ENCODE data around the gene PEAK1. TPM values are rescaled to one million over a fixed set of nuclear protein-coding genes. Genes with fewer than 3 reads are reported as not detected.

PEAK1 gene
- total RNA-seq, 4 donors from 2014 or later, result 31.0 to 49.3 (median 35.0) TPM

GRCh38 chr15:77239882-77240608 is 179.9 kb downstream of the PEAK1 start:
- intact Hi-C loops (cut with DNase I), result no loop called here
- WGBS, 2 donors, result 84 to 95% methylated on average over 2 of the region's 2 CpGs
- Histone ChIP-seq H3K4me1 (no peaks in the 10 kb centered on the region), H3K27me3 (no peaks in the 10 kb centered on the region), H3K4me3 (replicated peaks in 1 of 3) (no peak overlapping the region), H3K36me3 (no peaks in the 10 kb centered on the region), H3K9me3 (no peaks in the 10 kb centered on the region), H3K27ac (no peak overlapping the region)
- no peak for DNase-seq
- TF ChIP-seq, protein P1, sequence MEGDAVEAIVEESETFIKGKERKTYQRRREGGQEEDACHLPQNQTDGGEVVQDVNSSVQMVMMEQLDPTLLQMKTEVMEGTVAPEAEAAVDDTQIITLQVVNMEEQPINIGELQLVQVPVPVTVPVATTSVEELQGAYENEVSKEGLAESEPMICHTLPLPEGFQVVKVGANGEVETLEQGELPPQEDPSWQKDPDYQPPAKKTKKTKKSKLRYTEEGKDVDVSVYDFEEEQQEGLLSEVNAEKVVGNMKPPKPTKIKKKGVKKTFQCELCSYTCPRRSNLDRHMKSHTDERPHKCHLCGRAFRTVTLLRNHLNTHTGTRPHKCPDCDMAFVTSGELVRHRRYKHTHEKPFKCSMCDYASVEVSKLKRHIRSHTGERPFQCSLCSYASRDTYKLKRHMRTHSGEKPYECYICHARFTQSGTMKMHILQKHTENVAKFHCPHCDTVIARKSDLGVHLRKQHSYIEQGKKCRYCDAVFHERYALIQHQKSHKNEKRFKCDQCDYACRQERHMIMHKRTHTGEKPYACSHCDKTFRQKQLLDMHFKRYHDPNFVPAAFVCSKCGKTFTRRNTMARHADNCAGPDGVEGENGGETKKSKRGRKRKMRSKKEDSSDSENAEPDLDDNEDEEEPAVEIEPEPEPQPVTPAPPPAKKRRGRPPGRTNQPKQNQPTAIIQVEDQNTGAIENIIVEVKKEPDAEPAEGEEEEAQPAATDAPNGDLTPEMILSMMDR (IDR thresholded peaks at IDR 0.05), result no peak
- TF ChIP-seq POLR2A (IDR thresholded peaks at IDR 0.05), result no peak

DNA sequence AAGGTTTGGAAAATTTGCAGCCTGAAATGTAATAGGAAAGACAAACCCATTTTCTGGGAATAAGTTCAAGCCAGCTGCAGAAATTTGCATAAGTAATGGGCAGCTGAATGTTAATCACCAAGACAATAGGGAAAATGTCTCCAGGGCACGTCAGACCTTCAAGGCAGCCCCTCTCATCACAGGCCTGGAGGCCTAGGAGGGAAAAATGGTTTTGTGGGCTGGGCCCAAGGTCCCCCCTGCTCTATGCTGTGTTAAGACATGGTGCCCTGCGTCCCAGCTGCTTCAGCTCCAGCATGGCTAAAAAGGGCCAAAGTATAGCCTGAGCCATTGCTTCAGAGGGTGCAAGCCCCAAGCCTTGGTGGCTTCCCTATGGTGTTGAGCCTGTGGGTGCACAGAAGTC is 184.3 kb downstream of the PEAK1 start:
- H3K4me1 ChIP-seq, result no peaks in the 10 kb centered on the region
- H3K27me3 ChIP-seq, result no peaks in the 10 kb centered on the region
- TF ChIP-seq, protein P1 (IDR thresholded peaks at IDR 0.05), result no peak
- TF ChIP-seq POLR2A (IDR thresholded peaks at IDR 0.05), result no peak
- 93 to 96% methylated on average over 2 of the region's 2 CpGs for WGBS, 2 donors
- no peaks in the 10 kb centered on the region for H3K36me3 ChIP-seq
- intact Hi-C loops (cut with DNase I), result no loop called here
- no peak overlapping the region for H3K27ac ChIP-seq
- H3K9me3 ChIP-seq, result no peaks in the 10 kb centered on the region
- H3K4me3 ChIP-seq (replicated peaks in 1 of 3), result no peak overlapping the region
- DNase-seq, result no peak

- Histone ChIP-seq H3K27me3 (no peaks in the 10 kb centered on the region), H3K4me3 (replicated peaks in 1 of 3) (no peak overlapping the region), H3K9me3 (no peaks in the 10 kb centered on the region), H3K27ac (no peak overlapping the region), H3K4me1 (no peaks in the 10 kb centered on the region), H3K36me3 (no peaks in the 10 kb centered on the region)
- TF ChIP-seq, protein P1 (IDR thresholded peaks at IDR 0.05), result no peak
- TF ChIP-seq POLR2A (IDR thresholded peaks at IDR 0.05), result no peak
- intact Hi-C loops (cut with DNase I), result no loop called here
- no peak for DNase-seq
Observed at GRCh38 chr15:77228828-77229227, 191.1 kb downstream of the PEAK1 start.

- DNase-seq, result no peak
- H3K9me3 ChIP-seq, result no peaks in the 10 kb centered on the region
- TF ChIP-seq, protein P1 (IDR thresholded peaks at IDR 0.05), result no peak
- no peaks in the 10 kb centered on the region for H3K27me3 ChIP-seq
- H3K27ac ChIP-seq, result no peak overlapping the region
- H3K36me3 ChIP-seq, result no peaks in the 10 kb centered on the region
- H3K4me1 ChIP-seq, result no peaks in the 10 kb centered on the region
- intact Hi-C loops (cut with DNase I), result no loop called here
- H3K4me3 ChIP-seq (replicated peaks in 1 of 3), result no peak overlapping the region
- 80 to 86% methylated on average over 2 of the region's 2 CpGs for WGBS, 2 donors
Observed at GRCh38 chr15:77226652-77227051, 193.3 kb downstream of the PEAK1 start.

GRCh38 chr15:77225646-77226045 is 194.3 kb downstream of the PEAK1 start:
- H3K9me3 ChIP-seq, result no peaks in the 10 kb centered on the region
- no peaks in the 10 kb centered on the region for H3K36me3 ChIP-seq
- no peaks in the 10 kb centered on the region for H3K4me1 ChIP-seq
- WGBS, 2 donors, result 92 to 95% methylated on average over 4 of the region's 4 CpGs
- H3K27me3 ChIP-seq, result no peaks in the 10 kb centered on the region
- intact Hi-C loops (cut with DNase I), result no loop called here
- no peak overlapping the region for H3K27ac ChIP-seq
- TF ChIP-seq POLR2A (IDR thresholded peaks at IDR 0.05), result no peak
- TF ChIP-seq, protein P1 (IDR thresholded peaks at IDR 0.05), result no peak
- DNase-seq, result no peak
- H3K4me3 ChIP-seq (replicated peaks in 1 of 3), result no peak overlapping the region
